WTC11 (cell line): ENCODE data around the gene ZMYND11. TPM values are rescaled to one million over a fixed set of nuclear protein-coding genes. Genes with fewer than 3 reads are reported as not detected.

Source experiments
- ATAC-seq: fragments of 200-7000 bp; cut with Tn5 transposase; 2 replicates; pipeline ENCODE4 v1.10.0; 2021; ENCODE audit warnings: mild to moderate bottlenecking, moderate library complexity
- CTCF ChIA-PET: fragments of 300-600 bp; sonication (Branson Sonifier 250); formaldehyde crosslinking; loops from one replicate; lab custom pipeline; 2021; ENCODE audit warnings: antibody characterized with exemption; lab: Charles Lee
- POLR2A ChIA-PET: fragments of 350-600 bp; sonication (Branson Sonifier 250); formaldehyde crosslinking; loops from one replicate; lab custom pipeline; 2021; ENCODE audit warnings: antibody characterized with exemption; lab: Charles Lee
- DNase-seq: peaks from one replicate; pipeline ENCODE4 v3.0.0; 2021; ENCODE audit warnings: low spot score
- H3K27ac Mint-ChIP-seq: 2 replicates; pipeline ENCODE4 v1.8.0; 2021; ENCODE audit warnings: mixed read lengths
- H3K27me3 Mint-ChIP-seq: 2 replicates; pipeline ENCODE4 v1.8.0; 2021; ENCODE audit warnings: low read depth, mild to moderate bottlenecking, moderate library complexity, mixed read lengths
- H3K36me3 Mint-ChIP-seq: 2 replicates; pipeline ENCODE4 v1.8.0; 2021; ENCODE audit warnings: mixed read lengths
- H3K4me1 Mint-ChIP-seq: 2 replicates; pipeline ENCODE4 v1.8.0; 2022; ENCODE audit warnings: mixed read lengths
- H3K4me3 Mint-ChIP-seq: 2 replicates; pipeline ENCODE4 v1.8.0; 2021; ENCODE audit warnings: mild to moderate bottlenecking, moderate library complexity, mixed read lengths
- H3K9me3 Mint-ChIP-seq: 2 replicates; pipeline ENCODE4 v1.8.0; 2021; ENCODE audit warnings: mixed read lengths
- ATF1 ChIP-seq: sonication (generic); formaldehyde crosslinking; IDR thresholded peaks from 2 replicates; pipeline ENCODE4 v1.8.1; 2023; ENCODE audit warnings: mild to moderate bottlenecking, moderate library complexity, missing genetic modification reagents
- ATF2 ChIP-seq: sonication (generic); formaldehyde crosslinking; IDR thresholded peaks from 2 replicates; pipeline ENCODE4 v1.8.1; 2022; ENCODE audit warnings: low read depth, missing genetic modification reagents, borderline replicate concordance
- ATF3 ChIP-seq: sonication (generic); formaldehyde crosslinking; conservative IDR thresholded peaks from 2 replicates; pipeline ENCODE4 v1.8.1; 2022; ENCODE audit warnings: mild to moderate bottlenecking, missing genetic modification reagents
- CBFB ChIP-seq: sonication (generic); formaldehyde crosslinking; IDR thresholded peaks from 2 replicates; pipeline ENCODE4 v1.8.1; 2022; ENCODE audit warnings: mild to moderate bottlenecking, low read depth, missing genetic modification reagents
- CTCF ChIP-seq: fragments of 200-600 bp; IDR thresholded peaks from 2 replicates; pipeline ENCODE4 v1.8.0; 2022; ENCODE audit warnings: antibody characterized with exemption
- ESRRA ChIP-seq: sonication (generic); formaldehyde crosslinking; IDR thresholded peaks from 2 replicates; pipeline ENCODE4 v1.8.1; 2022; ENCODE audit warnings: mild to moderate bottlenecking, missing genetic modification reagents, borderline replicate concordance
- FOXJ3 ChIP-seq: sonication (generic); formaldehyde crosslinking; IDR thresholded peaks from 2 replicates; pipeline ENCODE4 v1.9.0; 2021; ENCODE audit warnings: missing genetic modification reagents, mild to moderate bottlenecking, borderline replicate concordance
- FOXP1 ChIP-seq: sonication (generic); formaldehyde crosslinking; IDR thresholded peaks from 2 replicates; pipeline ENCODE4 v1.8.0; 2022; ENCODE audit warnings: missing genetic modification reagents, mild to moderate bottlenecking, moderate library complexity, borderline replicate concordance
- IRF2 ChIP-seq: sonication (generic); formaldehyde crosslinking; IDR thresholded peaks from 2 replicates; pipeline ENCODE4 v1.8.0; 2022; ENCODE audit warnings: low read depth, missing genetic modification reagents, borderline replicate concordance
- JUN ChIP-seq: sonication (generic); formaldehyde crosslinking; IDR thresholded peaks from 2 replicates; pipeline ENCODE4 v1.8.0; 2023; ENCODE audit warnings: mild to moderate bottlenecking, missing genetic modification reagents
- MLX ChIP-seq: sonication (generic); formaldehyde crosslinking; IDR thresholded peaks from 2 replicates; pipeline ENCODE4 v1.8.1; 2023; ENCODE audit warnings: mild to moderate bottlenecking, missing genetic modification reagents, moderate library complexity
- NFATC4 ChIP-seq: fragments of 250-450 bp; sonication (Bioruptor Pico); IDR thresholded peaks from 2 replicates; pipeline ENCODE4 v1.9.0; 2021; ENCODE audit warnings: mild to moderate bottlenecking
- SOX15 ChIP-seq: fragments of 250-450 bp; sonication (Bioruptor Pico); IDR thresholded peaks from 2 replicates; pipeline ENCODE4 v1.9.0; 2021; ENCODE audit warnings: mild to moderate bottlenecking
- SP1 ChIP-seq: sonication (generic); formaldehyde crosslinking; conservative IDR thresholded peaks from 2 replicates; pipeline ENCODE4 v1.8.1; 2022; ENCODE audit warnings: missing genetic modification reagents
- STAT6 ChIP-seq: sonication (generic); formaldehyde crosslinking; conservative IDR thresholded peaks from 2 replicates; pipeline ENCODE4 v1.8.1; 2023; ENCODE audit warnings: mild to moderate bottlenecking, low read depth, missing genetic modification reagents, moderate library complexity
- TCF7 ChIP-seq: sonication (generic); formaldehyde crosslinking; IDR thresholded peaks from 2 replicates; pipeline ENCODE4 v1.8.0; 2022; ENCODE audit warnings: mild to moderate bottlenecking, low read depth, missing genetic modification reagents, moderate library complexity
- ZBTB21 ChIP-seq: sonication (generic); formaldehyde crosslinking; IDR thresholded peaks from 2 replicates; pipeline ENCODE4 v1.8.1; 2023; ENCODE audit warnings: mild to moderate bottlenecking, missing genetic modification reagents, borderline replicate concordance
- ZNF425 ChIP-seq: fragments of 250-450 bp; sonication (Bioruptor Pico); conservative IDR thresholded peaks from 2 replicates; pipeline ENCODE4 v1.9.0; 2021; ENCODE audit warnings: mild to moderate bottlenecking
- total RNA-seq: library from RNA; stranded (reverse); gene quantifications from 3 replicates; pipeline ENCODE4 v1.2.3, GENCODE V29; 2021
- TF ChIP-seq, protein P1 (sequence below): sonication (generic); formaldehyde crosslinking; IDR thresholded peaks from 2 replicates; pipeline ENCODE4 v1.8.0; 2022; ENCODE audit warnings: mild to moderate bottlenecking, missing genetic modification reagents
- TF ChIP-seq, protein P2 (sequence below): sonication (generic); formaldehyde crosslinking; IDR thresholded peaks from 2 replicates; pipeline ENCODE4 v1.8.0; 2022; ENCODE audit warnings: mild to moderate bottlenecking, missing genetic modification reagents

The ZMYND11 gene
- total RNA-seq, 1 experiment from 2014 or later: 22.3 TPM

- peaks cover 22% of the 10 kb centered on the region for H3K4me1 Mint-ChIP-seq
- H3K36me3 Mint-ChIP-seq: no peaks in the 10 kb centered on the region
- CTCF ChIA-PET: no interaction called here
- TF ChIP-seq FOXJ3 (CRISPR knock-in tag) (no peak), ATF2 (CRISPR knock-in tag) (no peak), IRF2 (CRISPR knock-in tag) (no peak), STAT6 (CRISPR knock-in tag) (no peak), JUN (CRISPR knock-in tag) (no peak), ZNF425 (CRISPR knock-in tag) (no peak)
- TF ChIP-seq, protein P1, sequence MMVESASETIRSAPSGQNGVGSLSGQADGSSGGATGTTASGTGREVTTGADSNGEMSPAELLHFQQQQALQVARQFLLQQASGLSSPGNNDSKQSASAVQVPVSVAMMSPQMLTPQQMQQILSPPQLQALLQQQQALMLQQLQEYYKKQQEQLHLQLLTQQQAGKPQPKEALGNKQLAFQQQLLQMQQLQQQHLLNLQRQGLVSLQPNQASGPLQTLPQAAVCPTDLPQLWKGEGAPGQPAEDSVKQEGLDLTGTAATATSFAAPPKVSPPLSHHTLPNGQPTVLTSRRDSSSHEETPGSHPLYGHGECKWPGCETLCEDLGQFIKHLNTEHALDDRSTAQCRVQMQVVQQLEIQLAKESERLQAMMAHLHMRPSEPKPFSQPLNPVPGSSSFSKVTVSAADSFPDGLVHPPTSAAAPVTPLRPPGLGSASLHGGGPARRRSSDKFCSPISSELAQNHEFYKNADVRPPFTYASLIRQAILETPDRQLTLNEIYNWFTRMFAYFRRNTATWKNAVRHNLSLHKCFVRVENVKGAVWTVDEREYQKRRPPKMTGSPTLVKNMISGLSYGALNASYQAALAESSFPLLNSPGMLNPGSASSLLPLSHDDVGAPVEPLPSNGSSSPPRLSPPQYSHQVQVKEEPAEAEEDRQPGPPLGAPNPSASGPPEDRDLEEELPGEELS (CRISPR knock-in tag): no peak
- H3K27me3 Mint-ChIP-seq: no peaks in the 10 kb centered on the region
- no peak for ATAC-seq
- no peak overlapping the region for H3K4me3 Mint-ChIP-seq
- H3K27ac Mint-ChIP-seq: no peak overlapping the region
- POLR2A ChIA-PET: no interaction called here
- no peak for DNase-seq
- H3K9me3 Mint-ChIP-seq: no peaks in the 10 kb centered on the region
Observed at GRCh38 chr10:266974-267425, 131.7 kb downstream of the ZMYND11 start.

- DNase-seq (no peak), ATAC-seq (no peak)
- Mint-ChIP-seq H3K4me1 (peaks cover 22% of the 10 kb centered on the region), H3K27me3 (no peaks in the 10 kb centered on the region), H3K9me3 (no peaks in the 10 kb centered on the region), H3K36me3 (no peaks in the 10 kb centered on the region), H3K27ac (no peak overlapping the region), H3K4me3 (no peak overlapping the region)
- CTCF ChIA-PET: no interaction called here
- POLR2A ChIA-PET: no interaction called here
- TF ChIP-seq MLX (CRISPR knock-in tag) (no peak), ESRRA (CRISPR knock-in tag) (no peak), SP1 (no peak), ATF1 (no peak), CBFB (CRISPR knock-in tag) (no peak), TCF7 (no peak), CTCF (no peak), ZBTB21 (CRISPR knock-in tag) (no peak), ZNF425 (CRISPR knock-in tag) (no peak), FOXP1 (CRISPR knock-in tag) (no peak), NFATC4 (CRISPR knock-in tag) (no peak), ATF3 (CRISPR knock-in tag) (no peak), SOX15 (CRISPR knock-in tag) (no peak)
- TF ChIP-seq, protein P2, sequence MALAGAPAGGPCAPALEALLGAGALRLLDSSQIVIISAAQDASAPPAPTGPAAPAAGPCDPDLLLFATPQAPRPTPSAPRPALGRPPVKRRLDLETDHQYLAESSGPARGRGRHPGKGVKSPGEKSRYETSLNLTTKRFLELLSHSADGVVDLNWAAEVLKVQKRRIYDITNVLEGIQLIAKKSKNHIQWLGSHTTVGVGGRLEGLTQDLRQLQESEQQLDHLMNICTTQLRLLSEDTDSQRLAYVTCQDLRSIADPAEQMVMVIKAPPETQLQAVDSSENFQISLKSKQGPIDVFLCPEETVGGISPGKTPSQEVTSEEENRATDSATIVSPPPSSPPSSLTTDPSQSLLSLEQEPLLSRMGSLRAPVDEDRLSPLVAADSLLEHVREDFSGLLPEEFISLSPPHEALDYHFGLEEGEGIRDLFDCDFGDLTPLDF (CRISPR knock-in tag): no peak
Observed at GRCh38 chr10:267705-268104, 132.4 kb downstream of the ZMYND11 start.
